NCI-H2107 (cell line): Measurements from ENCODE around the gene AGTRAP.

Source experiments
- DNase-seq: peaks from one replicate; lab custom pipeline; 2025; lab: John Stamatoyannopoulos, UW

Gene AGTRAP

GRCh38 chr1:11706292-11706691 is 29.6 kb upstream of the AGTRAP start:
- DNase-seq = no peak

DNA sequence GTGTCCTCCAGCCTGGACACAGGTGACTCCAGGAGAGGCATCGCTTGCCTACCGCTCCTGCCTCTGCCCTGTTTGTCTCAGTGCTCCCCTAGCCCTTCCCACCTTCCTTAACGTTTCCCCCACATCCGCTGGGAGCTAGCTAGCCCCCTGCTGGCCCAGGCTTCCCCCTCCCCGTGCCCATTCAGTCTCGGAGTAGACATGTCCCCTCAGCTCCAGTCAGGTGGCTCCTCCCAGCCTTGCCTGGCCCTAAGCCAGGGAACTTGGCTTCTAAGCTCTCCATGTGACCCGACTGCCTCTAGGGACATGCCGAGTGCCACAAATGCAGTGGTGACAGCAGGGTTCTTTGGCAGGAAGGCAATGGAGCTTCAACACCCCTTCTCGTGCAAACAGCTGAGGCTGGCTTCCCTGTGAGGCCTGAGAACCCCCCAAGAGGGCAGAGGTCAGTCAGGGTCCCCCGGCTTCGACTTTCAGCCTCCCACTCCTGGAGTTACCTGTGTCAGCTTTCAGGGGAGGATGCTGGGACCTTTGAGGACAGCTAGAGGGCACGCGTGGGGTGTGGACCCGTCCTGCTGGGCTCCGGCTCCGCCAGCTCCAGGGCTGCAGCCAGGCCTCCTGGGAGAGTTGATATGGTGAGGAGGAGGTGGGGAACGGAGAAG is 28.2 kb upstream of the AGTRAP start:
- DNase-seq = peak; percentile 92

DNA sequence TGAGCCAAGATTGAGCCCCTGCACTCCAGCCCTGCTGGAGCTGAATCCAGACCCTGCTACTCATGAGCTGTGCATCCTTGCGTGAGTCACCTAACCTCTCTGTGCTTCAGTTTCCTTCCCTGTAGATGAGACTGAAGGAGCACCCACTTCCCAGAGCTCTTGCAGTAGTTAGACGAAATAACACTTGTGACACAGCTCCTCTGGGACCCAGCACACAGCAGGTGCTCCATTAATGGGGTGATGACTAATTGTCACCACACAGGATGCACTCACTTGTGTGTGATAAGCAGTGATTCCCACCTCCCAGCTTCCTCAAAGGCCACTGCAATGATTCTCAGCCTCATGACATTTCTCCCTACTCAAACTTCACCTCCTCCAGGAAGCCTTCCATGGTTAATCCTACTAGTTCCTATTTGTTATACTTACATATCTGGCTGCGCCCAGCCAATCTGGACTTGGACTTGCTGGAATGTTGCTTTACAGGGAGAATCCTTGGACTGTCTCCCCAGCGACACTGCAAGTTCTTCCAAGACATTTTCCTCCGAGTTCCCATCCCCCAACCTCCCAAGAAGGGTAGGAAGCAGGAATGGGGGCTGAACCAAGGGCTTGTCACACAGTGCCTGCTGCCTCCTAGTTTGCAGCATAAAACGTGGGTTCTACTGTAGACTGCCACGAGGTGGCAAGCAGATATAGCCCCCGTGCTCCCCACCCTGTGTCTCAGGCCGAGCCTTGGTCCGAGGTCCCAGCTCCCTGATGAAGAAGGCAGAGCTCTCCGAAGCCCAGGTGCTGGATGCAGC is 27.2 kb upstream of the AGTRAP start:
- no peak for DNase-seq

GRCh38 chr1:11711490-11711889 is 24.4 kb upstream of the AGTRAP start:
- DNase-seq = no peak

- DNase-seq = no peak
Observed at GRCh38 chr1:11712285-11712684, 23.7 kb upstream of the AGTRAP start.

GRCh38 chr1:11713095-11713494 is 22.8 kb upstream of the AGTRAP start:
- DNase-seq = no peak

DNA sequence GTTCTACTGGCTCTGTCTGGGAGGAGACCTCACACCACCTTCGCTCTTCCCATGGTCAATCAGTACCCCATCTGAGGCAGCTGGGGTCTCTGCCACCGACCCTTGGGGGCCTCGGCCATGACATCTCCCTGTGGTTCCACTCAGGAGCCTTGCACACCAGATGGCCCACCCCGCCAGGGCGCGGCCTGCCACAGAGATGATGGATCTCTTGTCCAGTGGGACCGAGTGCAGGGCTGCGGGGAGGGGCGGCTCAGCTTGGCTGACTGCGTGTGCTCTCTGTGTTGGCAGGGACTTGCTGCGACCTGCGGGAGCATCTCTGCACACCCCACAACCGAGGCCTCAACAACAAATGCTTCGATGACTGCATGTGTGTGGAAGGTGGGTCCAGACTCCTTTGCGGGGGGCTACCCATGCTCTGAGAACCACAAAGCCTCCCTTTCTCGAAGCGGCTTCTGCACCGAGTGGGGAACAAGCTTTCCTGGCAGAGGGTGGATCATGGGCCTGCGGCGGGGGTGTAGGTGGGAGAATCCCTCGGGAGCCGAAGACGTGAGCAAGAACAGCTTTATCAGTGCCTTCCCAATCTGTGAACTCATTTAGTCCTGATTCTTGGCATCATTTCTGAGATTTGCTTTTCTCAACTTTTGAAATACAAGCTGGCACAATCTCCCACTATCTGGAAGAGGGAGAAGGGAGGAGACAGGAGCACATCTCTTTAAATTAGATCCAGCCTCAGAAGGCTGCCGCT is 20.9 kb upstream of the AGTRAP start:
- no peak for DNase-seq

- peak; percentile 48 for DNase-seq
Observed at GRCh38 chr1:11719313-11720032, 16.5 kb upstream of the AGTRAP start.

GRCh38 chr1:11720033-11720376 is 15.9 kb upstream of the AGTRAP start:
- no peak for DNase-seq

DNA sequence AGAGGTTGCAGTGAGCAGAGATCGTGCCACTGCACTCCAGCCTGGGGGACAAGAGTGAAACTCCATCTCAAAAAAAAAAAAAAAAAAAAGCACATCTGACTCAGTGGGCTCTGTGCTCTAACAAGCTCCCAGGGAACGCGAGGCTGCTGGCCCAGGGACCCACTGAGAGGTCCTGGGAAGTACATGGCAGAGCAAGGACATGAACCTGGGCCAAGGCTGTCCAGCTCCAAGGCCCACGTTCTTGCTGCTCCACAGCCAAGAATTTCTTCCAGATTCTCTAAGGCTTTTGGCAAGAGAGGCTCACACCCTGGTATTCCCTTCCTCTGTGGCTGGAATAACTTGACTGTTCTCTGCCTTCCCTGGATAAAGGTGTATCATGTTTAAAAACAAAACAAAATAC is 15.4 kb upstream of the AGTRAP start:
- no peak for DNase-seq

DNA sequence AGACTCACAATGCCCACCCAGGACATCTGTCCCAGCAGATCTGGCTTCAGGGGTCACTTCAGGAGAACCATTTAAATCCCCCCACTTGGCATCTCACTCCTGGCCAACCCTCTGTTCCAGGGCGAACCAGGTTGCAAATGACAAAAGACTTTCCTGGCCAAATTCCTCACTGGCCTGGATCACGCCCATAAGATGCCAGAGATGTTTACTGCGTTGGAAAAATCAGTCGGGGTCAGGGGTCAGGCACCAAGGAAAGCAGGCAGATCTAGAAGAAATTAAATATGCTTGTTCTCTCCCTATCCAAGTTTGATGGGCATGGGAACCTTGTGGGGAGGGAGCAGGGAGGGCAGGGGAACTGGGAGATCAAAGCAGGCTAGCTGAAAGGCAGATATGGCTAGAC is 14.6 kb upstream of the AGTRAP start:
- DNase-seq = no peak

- DNase-seq = no peak
Observed at GRCh38 chr1:11722538-11722937, 13.4 kb upstream of the AGTRAP start.

DNA sequence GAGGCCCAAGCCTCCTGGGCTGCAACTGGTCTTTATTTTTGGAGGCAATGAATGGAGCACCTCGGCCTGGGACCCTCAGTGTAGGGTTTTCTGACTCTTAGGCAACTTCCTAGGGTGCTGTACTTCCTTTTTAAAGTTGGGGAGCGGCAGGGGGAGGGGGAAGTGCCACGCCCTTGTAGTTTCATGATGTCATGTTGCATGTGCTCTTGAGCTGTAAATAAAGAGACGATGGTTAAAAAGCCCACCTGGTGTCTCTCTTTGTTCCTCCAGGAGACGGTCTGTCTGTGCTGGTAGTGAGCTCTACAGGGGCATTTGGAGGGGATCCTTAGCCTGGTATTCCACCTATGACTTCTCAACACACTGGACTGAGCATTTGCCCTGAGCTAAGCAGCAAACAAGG is 10.3 kb upstream of the AGTRAP start:
- no peak for DNase-seq

- DNase-seq = no peak
Observed at GRCh38 chr1:11727119-11727518, 8.8 kb upstream of the AGTRAP start.

GRCh38 chr1:11728126-11728806 is 7.7 kb upstream of the AGTRAP start:
- no peak for DNase-seq

GRCh38 chr1:11729155-11729497 is 6.8 kb upstream of the AGTRAP start:
- no peak for DNase-seq

DNA sequence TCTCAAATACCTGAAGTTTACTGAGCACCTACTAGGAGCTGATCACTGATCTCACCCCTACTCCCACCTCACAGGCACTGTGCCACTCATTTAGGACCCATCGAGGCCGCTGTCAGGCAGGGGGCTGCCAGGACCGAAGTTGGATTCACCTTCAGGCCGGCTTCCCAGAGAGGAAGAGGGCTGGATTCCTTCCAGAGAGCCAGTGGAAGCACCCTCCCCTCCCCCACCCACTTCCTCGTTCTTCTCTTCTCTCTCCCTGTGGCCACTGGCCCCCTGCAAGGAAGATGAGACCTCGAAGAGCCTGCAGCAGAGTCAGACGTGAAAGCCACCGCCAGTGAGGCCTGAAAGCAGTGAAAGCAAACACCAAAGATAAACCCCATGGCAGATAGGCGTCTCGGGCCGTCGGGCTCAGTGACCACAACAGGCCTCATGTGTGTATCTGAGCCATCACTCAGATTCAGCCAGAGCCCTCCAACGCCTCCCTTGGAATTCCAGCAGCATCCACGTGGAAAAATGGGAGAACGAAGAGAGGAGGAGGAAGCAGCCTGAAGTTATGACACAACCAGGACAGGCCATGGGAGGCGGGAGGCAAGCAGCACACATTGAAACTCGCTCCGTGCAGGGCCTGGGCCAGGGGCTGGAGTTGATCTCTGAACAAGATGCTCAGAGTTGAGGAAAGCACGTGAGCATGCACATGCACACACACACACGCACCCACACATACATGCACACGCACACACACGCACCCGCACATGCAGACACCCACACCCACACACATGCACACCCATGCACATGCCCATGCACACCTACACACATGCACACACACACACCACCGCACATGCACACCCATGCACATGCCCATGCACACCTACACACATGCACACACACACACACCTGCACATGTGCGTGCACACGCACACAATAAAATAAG is 6.2 kb upstream of the AGTRAP start:
- no peak for DNase-seq

DNA sequence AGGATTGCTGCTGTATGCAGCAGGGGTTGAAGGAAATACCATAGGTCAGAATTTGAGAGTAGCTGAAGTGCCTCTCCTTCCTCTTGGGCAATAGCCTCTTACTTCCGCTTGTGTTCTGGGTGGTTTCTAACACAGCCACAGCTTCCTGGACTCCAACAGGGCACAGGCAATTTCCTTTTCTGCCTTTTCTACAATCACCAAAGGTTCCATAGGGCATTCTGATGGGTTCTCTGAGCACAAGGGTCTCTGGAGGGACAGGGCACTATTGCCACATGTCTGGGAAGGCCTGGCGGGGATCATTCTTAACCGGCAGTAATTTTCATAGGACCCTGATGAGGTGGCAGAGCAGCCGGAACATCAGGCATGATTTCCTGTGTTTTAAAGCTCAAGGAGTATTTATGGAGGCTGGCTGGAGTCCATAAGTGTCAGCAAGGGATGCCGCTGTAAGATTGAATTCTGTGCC is 5.5 kb upstream of the AGTRAP start:
- no peak for DNase-seq

DNA sequence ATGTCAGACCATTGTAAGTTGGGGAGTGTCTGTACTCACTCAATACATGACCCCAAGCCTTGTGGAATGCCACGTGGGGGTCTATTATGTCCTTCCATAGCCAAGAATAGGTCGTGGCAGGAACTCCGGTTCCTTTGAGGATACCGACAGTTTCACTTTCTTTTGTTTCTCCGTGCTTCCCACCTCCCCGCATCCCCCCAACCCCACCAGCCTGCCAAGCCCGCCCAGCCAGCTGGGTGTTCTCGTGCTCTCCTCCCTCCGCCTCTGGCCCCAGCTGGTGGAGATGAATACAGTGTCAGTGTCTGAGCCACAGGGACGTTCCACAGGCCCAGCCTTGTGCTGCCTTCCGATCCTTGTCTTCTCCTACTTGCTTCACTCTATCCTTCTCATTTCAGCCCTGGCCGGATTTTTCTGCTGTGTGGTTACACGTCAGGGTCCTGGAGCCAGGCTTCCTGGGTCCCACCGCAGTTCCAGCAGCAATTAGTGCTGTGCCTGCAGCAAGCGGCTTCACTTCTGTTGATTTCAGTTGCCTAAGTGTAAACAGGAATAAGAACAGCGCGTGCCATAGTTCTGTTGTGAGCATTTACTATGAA is 4.1 kb upstream of the AGTRAP start:
- no peak for DNase-seq

GRCh38 chr1:11733306-11733705 is 2.6 kb upstream of the AGTRAP start:
- DNase-seq = no peak

GRCh38 chr1:11735531-11735853 is 444 bp upstream of the AGTRAP start:
- no peak for DNase-seq
